Measurements from ENCODE around the gene SMIM38. TPM values are rescaled to one million over a fixed set of nuclear protein-coding genes. Genes with fewer than 3 reads are reported as not detected.

Gene SMIM38
- total RNA-seq, 1 experiment from 2014 or later, result 0.09 TPM

DNA sequence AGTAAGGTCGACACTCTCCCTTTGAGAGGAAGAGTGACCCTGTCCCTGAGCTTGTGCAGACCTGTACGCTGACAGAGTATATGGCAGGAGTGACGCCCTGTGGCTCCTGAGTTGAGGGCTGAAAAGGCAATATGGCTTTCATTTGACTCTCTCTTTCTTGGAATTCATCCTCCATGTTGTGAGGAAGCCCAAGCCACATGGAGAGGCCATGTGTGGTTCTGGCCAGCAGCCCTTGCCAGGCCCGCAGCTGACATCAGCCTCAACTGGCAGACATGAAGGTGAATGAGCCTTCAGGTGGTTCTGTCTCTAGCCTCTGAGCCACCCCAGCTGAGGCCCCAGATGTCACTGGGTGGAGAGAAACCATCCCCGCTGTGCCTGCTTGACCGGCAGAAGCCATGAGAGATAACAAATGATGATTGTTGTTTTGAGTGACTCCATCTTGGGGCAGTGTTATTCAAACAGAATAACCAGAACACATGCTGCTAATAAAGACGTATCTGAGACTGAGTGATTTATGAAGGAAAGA, 31.9 kb downstream of the SMIM38 start:
- Histone ChIP-seq H3K23ac (ENCODE audit: insufficient read length, low read depth, low read length) (no peak overlapping the region), H3K27me3 (ENCODE audit: insufficient read depth, low read length) (no peaks in the 10 kb centered on the region), H2AFZ (ENCODE audit: low read length) (no peak overlapping the region), H3K79me1 (ENCODE audit: insufficient read depth, low read depth, low read length, poor library complexity, severe bottlenecking) (no peaks in the 10 kb centered on the region), H3K14ac (ENCODE audit: insufficient read depth, low read length) (no peak overlapping the region), H3K79me2 (ENCODE audit: insufficient read depth, low read length) (no peaks in the 10 kb centered on the region), H3K23me2 (ENCODE audit: insufficient read length, low read depth, low read length, poor library complexity, severe bottlenecking) (no peaks in the 10 kb centered on the region), H3K18ac (ENCODE audit: insufficient read length, low read depth, low read length) (no peak overlapping the region), H4K8ac (replicated peaks; ENCODE audit: insufficient read length, low read depth, low read length) (no peak overlapping the region), H3T11ph (ENCODE audit: low read length) (no peak overlapping the region), H2BK15ac (ENCODE audit: low read depth, low read length) (no peak overlapping the region), H2BK12ac (ENCODE audit: insufficient read length, low read depth, low read length) (no peak overlapping the region), H3K4me1 (ENCODE audit: insufficient read depth, low read length) (no peaks in the 10 kb centered on the region), H3K4me2 (ENCODE audit: insufficient read depth, insufficient read length, low read length) (no peak overlapping the region), H3K4ac (ENCODE audit: low read depth, low read length) (no peak overlapping the region), H2BK20ac (ENCODE audit: low read depth, low read length, poor library complexity, severe bottlenecking) (no peak overlapping the region), H3K27ac (ENCODE audit: insufficient read length, low read depth, low read length) (no peak overlapping the region), H2BK120ac (ENCODE audit: low read depth, low read length, poor library complexity, severe bottlenecking) (no peak overlapping the region), H3K9ac (ENCODE audit: extremely low read depth, insufficient read length, low read length) (no peak overlapping the region), H4K91ac (ENCODE audit: insufficient read length, low read depth, low read length) (no peak overlapping the region), H4K5ac (ENCODE audit: insufficient read length, low read depth, low read length) (no peak overlapping the region), H3K56ac (ENCODE audit: insufficient read length, low read depth, low read length) (no peak overlapping the region), H4K20me1 (ENCODE audit: control insufficient read depth, insufficient read depth, insufficient read length) (no peaks in the 10 kb centered on the region), H2BK5ac (ENCODE audit: insufficient read length, low read length) (no peak overlapping the region), H2AK5ac (ENCODE audit: insufficient read length, low read length) (no peak overlapping the region), H3K9me3 (ENCODE audit: control insufficient read depth, low read depth, low read length) (no peaks in the 10 kb centered on the region)
- Mint-ChIP-seq H3K27ac (no peak overlapping the region), H3K27me3 (ENCODE audit: low read depth) (peaks cover 13% of the 10 kb centered on the region; the same call in 1 of the 2 replicates), H3K36me3 (ENCODE audit: insufficient read depth in 1 of 3, low read depth in 3 of 3) (no peaks in the 10 kb centered on the region), H3K4me3 (no peak overlapping the region), H3K4me1 (peaks cover under 1 to 4% of the 10 kb centered on the region in 2 experiments; a peak in 2 of 4 replicates), H3K9me3 (peaks cover 4 to 5% of the 10 kb centered on the region in 2 experiments; a peak in 3 of 5 replicates)
- no CpG with 5 or more reads among the region's 7 CpGs for WGBS (ENCODE audit: extremely low coverage, insufficient read length, low lambda C conversion rate)
- TF ChIP-seq, protein P1, sequence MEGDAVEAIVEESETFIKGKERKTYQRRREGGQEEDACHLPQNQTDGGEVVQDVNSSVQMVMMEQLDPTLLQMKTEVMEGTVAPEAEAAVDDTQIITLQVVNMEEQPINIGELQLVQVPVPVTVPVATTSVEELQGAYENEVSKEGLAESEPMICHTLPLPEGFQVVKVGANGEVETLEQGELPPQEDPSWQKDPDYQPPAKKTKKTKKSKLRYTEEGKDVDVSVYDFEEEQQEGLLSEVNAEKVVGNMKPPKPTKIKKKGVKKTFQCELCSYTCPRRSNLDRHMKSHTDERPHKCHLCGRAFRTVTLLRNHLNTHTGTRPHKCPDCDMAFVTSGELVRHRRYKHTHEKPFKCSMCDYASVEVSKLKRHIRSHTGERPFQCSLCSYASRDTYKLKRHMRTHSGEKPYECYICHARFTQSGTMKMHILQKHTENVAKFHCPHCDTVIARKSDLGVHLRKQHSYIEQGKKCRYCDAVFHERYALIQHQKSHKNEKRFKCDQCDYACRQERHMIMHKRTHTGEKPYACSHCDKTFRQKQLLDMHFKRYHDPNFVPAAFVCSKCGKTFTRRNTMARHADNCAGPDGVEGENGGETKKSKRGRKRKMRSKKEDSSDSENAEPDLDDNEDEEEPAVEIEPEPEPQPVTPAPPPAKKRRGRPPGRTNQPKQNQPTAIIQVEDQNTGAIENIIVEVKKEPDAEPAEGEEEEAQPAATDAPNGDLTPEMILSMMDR (conservative IDR thresholded peaks at IDR 0.05), result no peak
- no peak for DNase-seq

Data from H9 (cell line).